Astrocyte of the hippocampus (primary cell): ENCODE measurements around the gene SLC16A8.
"Not testable (repeated sequence)": the region's sequence is repeated elsewhere in the genome, so short reads cannot be mapped to it uniquely, and the experiment has no call there.

Experiments used
- DNase-seq: peaks from one replicate; pipeline ENCODE4 v3.0.0; 2011; ENCODE audit warnings: low read depth, low spot score

The SLC16A8 gene

DNA sequence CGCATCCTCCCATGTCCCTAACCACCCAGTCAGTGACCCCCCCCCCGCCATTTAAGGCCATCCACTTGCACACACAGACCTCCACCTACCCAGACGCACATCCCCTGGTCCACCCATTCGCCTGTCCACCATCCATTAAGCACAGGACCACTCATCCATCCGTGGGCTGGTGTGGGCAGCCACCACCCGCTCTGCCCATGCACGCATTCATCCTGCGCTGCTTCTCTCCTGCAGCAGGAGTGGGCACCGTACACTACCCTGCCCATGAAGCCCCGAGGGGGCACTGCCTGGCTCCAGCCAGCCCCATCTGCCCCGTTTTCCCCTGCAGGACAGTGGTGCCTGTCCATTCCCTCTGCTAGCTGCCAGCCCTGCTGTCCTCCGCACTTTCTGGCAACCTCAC, 3.9 kb upstream of the SLC16A8 start:
- DNase-seq, result no peak

DNA sequence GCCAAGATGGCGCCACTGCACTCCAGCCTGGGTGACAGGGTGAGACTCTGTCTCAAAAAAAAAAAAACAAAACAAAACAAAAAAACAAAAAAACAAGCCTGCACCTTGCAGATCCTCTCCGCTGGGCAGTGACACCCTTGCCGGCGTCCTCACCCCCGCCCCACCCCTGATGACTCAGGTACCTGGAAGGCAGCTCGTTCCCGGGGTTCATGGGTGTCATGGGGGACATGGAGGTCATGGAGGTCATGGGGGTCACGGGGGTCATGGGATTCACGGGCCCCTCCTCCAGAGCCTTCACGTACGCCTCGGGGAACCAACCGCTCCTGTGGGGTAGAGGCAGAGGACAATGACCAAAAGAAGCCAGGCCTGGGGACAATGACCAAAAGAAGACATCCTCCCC, 3.0 kb upstream of the SLC16A8 start:
- no peak for DNase-seq

DNA sequence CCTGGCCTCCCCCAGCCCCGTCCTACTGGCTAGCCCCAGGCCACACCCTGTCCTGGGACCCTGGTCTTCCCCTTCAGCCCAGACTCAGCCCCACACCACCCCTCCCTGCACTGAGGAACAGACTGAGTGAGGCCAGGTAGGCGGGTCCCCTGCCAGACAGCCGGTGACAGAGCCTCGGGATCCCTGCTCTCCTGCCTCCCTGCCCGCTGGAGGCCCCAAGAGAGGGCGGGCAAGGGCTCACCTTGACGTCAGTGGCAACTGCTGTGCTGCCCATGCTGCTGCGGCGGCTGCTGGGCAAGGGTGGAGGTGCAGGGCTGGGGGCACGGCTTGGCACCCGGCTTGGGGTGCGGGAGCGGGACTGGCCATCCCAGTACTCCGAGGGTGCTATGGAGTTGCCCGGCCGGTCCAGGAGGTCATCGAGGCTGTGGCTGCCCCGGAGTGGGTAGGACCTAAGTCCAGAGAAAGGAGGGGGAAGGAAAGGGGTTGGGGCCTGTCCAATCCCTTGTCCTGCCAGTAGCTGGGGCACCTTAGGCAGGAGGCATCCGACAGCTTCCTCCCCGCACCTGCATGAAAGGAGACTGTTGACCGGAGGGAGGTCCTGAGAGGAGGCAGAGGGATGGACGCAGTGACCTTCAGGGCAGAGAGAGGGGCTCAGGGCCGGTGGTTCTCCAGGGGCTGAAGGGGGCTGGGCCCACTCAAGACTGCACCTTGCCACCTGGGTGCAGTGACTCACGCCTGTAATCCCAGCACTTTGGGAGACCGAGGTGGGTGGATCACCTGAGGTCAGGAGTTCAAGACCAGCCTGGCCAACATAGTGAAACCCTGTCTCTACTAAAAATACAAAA, 2.2 kb upstream of the SLC16A8 start:
- no peak for DNase-seq

DNA sequence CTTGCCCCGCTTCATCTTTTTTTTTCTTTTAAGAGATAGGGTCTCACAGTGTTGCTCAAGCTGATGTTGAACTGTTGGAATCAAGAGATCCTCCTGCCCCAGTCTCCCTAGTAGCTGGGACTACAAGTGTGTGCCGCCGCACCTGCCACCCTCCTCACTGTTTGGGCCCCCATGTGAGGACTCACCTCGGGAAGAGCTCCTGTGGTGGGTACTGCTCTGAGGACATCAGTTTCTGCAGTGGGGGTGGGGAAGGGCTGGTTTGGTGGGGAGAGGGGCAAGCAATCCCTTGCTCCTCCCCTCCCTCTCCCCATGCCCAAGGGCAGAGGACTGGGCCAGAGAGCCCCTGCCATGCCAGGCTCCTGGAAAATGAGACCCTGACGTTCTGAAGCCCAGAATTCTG, 1.5 kb upstream of the SLC16A8 start:
- no peak for DNase-seq

DNA sequence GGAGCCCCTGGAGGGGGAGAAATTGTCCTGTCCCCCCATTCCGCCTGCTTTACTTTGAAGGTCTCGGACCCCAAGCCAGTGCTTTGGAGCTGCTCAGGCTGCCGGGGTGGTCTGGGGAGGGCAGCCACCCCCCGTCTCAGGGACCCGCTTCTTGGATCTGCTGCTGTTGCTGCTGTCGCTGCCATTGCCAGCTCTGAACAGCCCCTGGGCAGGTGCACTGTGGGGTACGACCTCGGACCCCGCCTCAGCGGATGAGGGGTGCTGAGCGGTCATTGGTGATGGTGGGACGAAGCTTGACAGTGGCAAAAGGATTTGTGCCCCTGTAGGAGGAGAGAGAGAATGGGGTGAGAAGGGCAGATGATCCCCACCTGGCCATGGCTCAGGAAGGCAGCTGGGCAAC, 1.1 kb upstream of the SLC16A8 start:
- no peak for DNase-seq

DNA sequence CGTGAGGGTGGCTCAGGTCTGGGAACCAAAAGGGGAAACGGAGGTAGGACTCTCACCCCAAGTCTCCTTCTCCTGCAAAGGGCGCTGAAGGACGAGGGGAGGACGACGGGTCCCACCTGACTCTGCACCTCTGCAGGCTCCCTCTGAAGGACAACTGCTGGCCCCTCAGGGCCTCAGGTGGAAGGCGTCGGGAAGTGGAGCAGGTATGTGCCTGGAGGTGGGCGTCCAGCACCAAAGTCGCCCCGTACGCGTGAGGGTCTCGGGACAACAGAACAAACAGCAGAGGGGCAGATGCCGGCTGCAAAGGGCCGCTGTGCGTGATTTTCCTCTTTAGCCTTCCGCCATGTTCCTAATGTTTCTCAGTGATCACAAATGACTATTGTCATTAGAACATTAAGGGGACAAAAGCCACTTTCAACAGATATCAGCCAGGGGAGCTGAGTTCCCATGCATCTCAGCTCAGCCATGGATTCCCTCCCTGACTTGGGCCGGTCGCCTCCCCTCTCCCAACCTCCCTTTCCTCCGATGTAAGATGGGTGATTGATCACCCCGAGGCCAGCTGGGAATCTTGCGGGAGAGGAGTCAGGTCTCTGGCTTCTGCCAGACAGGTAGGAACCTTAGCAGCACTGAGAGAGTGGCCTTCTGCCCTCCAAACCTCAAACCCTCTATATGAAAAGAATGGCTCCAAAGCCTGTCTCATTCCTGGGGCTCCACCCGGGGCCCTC, 836 bp downstream of the SLC16A8 start:
- no peak for DNase-seq

DNA sequence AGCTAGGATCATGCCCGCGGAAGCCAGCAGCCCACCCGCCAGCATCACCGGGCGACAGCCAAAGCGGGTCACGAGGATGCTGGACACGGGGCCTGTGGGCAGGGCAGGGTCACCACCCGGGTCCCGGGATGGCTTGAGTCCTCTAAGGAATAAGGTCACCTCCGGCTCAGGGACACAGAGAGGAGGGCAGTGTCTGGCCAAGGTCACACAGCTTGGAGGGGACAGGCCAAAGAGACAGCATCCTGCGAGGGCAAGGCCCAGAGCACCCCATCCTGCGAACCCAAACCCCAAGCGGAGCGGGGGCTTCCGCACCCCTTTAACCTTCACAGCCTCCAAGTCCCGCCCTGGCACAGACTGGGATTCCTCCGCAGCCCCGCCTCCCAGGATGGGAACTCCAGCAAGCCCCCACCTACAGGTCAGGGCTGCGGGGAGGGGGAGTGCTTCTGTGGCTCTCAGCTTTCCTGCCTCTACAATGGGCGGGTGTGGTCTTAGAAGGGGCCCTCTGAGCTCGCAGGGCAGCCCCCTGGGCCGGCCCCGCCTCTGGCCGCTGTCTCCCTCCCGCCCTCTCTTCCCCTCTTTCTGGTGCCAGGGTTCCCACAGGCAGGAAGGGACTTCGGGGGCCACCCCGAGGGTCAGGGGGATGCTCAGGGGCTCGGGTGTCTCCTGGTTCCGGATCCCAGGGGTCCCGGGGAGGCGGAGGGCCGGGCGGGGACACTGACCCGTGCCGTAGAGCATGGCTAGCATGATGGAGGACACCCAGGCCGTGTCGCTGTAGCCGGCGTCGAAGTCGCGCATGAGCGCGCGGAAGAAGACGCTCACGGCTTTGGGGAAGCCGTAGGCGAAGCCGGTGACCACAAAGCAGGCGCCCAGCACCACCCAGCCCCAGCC, 1.8 kb downstream of the SLC16A8 start:
- no peak for DNase-seq

DNA sequence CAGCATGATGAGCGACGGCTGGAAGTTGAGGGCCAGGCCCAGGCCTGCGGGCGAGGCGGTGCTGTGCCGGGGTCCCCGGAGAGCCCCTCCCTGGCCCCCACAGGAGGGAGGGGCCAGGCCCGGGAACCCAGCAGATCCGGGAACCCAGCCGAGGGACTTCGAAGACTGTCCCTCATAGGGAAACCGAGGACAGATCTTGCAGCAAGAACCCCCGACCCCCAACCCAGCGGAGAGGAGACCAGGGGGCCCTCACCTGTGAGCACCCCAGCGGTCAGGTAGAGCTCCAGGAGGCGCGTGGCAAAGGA, 2.4 kb downstream of the SLC16A8 start:
- no peak for DNase-seq

DNA sequence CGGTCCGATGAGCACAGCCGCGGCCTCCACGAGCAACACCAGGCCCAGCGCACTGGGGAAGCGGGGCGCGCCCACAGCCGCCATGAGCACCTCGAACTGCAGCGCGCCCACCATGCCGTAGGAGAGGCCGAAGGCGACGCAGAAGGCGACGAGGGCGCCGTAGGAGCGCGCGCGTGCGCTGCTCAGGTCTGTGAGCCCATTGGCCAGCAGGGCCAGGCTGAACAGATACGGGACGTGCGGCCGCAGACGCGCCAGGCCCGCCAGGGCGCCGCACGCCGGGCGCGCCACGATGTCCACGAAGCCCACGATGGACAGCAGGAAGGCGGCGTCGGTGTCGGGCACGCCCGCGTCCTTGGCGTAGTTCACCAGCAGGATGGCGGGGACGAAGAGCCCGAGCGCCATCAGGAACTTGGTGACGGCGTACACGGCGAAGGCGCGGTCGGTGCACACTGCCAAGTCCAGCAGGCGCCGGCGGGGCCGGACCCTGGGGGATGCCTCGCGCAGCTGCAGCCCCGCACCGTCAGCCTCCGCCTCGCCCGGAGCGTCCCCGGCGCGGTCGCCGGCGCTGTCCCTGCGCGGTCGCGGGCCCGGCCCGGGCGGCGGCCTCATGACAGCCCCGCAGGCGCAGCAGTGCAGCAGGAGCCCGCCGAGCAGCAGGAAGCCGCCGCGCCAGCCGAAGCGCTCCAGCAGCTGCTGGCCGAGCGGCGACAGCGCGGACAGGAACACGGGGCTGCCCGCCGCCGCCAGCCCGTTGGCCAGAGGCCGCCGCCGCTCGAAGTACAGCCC, 2.9 kb downstream of the SLC16A8 start:
- DNase-seq, result peak; percentile 64

DNA sequence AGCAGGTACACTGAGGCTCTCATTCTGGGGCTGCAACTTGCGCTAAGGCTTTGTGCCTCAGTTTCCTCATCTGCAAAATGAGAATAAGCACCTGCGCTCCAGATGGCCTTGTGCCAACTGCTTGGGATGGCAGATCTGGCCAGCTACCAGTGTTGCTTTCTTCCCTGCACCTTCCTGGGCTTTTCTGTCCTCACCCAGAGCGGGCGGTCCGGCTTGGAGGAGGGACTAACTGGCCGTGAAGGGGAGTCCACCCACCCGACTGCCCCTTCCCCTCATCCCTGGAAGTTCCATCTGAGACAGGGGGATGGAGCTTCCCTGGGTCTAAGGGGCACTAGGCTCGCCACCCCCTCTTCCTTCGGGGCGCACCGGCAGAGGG, 3.5 kb downstream of the SLC16A8 start:
- no peak for DNase-seq

DNA sequence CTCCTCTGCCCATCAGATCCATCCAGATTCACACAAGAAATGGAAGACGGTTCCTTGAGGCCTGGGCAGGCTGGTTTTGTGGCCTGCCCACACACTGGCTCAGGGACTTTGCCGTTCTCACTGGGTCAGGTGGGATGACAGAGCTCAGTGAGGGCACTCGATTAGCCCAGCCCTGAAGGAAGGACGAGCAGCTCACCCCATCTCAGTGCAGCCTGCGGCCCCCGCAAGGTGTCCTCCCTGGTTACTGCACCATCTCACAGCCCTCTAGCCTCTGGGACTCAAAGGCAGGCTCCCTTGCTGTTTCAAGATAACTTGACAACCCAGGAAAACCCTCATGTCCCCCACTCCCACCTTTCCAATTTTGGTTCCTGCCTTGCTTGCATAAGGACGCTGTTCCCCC, 4.2 kb downstream of the SLC16A8 start:
- no peak for DNase-seq

DNA sequence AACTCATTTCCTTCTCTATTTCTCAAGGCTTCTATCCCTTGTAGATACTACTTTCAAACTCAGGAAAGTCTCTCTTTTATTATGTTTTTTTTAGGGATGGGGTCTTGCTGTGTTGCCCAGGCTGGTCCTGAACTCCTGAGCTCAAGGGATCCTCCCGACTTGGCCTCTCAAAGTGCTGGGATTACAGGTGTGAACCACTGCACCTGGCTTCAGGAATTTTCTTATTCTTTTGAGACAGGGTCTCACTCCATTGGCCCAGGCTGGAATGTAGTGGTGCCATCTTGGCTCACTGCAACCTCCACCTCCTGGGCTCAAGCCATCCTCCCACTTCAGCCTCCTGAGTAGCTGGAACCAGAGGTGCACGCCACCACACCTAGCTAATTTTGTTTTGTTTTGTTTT, 4.8 kb downstream of the SLC16A8 start:
- DNase-seq, result not testable (repeated sequence)

DNA sequence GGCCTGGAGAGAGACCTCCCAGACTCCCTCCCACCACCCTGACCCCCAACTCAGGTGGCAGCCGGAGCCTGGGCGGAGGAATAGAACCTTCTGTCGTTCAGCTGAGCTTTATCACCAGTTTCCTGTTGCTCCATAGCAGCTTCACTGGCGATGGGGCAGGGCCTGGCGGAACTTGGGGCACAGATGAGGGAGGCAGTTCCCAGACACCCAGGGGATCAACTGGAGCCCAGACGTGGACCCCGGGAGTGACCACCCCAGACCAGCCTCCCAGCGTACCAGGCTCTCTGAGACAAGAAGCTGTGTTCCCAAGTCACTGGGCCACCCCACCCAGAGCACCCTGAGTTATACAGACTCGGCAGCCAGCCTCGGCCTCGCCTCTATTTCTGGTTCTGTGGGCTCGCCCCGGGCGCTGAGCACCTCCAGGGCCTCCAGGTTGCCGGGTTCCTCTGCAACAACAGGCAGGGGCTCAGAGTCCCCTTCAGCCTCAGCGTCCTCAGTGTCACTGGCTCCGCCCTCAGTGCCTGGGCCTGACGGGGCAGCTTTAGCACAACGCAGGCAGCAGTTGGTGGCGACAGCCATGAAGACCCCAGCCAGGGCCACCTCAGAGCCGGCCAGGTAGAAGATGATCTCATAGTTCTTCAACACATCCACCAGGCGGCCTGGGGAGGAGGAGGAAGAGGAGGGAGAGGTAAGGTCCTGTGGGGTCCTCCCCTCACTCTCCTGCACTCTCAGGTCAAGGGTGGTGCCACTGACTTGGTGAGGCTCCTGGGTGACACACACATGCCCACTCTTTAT, 5.7 kb downstream of the SLC16A8 start:
- DNase-seq, result no peak

DNA sequence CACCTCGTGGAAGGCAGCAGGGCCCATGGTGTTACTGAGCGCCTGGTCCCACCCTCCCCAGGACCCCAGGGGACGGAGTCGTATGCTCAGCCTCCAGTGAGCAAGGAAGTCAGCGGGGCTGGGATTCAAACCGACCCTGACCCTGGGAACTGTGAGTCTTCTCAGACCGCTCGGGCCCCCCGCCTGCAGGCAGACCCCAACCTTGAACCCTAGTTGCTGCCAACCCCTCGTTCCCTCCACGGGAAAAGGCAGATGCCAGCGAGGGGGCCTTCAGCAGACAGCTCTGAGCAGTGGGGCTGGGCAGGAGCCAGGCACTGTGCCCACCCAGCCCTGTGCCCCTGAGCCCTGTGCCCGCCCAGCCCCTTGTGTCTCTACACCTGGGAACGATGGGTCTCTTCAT, 6.4 kb downstream of the SLC16A8 start:
- DNase-seq, result no peak

DNA sequence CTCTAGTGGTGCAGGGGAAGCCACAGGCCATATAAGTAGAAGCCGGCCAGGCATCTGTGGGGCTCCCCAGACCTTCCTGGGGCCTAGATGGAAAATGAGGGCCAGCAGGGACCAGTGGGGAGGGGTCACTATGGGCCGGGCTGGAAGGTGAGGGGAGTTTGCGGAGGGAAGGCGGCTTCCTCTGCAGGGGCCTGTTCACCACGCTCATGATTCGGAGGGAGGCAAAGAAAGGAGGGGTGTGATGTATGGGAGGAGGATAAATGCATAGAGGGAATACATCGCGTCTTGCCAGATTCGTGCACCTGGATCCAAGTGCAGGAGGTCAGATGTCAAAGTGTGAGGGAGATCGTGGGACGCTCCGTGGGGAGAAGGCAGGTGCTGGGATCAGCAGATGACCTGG, 6.9 kb downstream of the SLC16A8 start:
- DNase-seq, result no peak

DNA sequence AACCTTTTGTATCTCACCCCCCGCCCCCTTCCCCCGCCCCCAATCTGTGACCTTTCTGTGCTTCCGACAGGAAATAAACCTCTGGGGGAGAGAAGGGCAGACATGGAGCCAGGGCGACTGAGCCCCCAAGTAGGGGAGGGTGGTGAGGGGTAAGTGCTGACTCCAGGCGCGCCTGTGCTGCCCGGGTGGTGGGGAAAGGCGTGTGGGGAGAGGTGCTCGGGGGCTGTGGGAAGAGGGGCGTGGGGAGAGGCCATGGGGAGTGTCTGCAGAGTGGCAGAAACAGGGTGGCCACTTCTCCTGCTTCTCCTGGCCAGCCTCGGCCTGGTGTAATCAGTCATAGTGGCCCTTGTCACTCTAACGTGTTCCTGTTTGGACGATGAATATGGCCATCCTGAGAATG, 8.0 kb downstream of the SLC16A8 start:
- DNase-seq, result no peak

DNA sequence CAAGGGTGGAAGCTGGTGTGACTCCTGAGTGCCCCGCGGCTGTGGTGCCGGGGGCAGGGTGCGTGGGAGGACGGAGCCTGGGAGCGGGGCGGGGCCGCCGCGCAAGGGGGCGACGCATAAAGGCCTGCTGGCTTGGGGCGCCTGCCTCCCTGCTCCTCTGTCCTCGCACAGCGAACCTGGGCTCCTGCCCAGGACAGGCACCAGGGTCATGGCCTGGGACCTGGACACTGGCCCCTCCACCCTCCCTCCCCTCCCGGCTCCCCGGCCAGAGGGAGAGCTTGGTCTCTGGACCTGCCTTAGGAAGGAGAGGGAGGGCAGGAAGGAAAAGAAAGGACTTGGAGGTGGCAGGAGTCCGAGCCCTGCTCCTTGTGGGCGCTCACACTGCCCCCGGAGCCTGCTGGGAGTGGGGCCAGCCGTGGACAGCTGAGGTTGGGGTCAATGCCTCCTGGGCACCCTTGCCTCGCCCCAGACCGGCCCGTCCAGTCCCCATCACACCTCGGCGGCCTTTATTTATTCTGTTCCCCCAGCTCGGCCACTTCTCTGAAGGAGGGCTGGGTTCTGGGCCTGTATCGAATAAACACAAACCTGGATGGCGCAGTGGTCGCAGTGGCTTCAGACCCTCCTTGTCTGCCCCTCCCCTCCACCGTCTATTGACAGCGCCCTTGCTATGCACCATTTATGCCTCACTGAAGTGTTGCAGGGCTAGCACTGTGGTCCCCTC, 8.7 kb downstream of the SLC16A8 start:
- no peak for DNase-seq

DNA sequence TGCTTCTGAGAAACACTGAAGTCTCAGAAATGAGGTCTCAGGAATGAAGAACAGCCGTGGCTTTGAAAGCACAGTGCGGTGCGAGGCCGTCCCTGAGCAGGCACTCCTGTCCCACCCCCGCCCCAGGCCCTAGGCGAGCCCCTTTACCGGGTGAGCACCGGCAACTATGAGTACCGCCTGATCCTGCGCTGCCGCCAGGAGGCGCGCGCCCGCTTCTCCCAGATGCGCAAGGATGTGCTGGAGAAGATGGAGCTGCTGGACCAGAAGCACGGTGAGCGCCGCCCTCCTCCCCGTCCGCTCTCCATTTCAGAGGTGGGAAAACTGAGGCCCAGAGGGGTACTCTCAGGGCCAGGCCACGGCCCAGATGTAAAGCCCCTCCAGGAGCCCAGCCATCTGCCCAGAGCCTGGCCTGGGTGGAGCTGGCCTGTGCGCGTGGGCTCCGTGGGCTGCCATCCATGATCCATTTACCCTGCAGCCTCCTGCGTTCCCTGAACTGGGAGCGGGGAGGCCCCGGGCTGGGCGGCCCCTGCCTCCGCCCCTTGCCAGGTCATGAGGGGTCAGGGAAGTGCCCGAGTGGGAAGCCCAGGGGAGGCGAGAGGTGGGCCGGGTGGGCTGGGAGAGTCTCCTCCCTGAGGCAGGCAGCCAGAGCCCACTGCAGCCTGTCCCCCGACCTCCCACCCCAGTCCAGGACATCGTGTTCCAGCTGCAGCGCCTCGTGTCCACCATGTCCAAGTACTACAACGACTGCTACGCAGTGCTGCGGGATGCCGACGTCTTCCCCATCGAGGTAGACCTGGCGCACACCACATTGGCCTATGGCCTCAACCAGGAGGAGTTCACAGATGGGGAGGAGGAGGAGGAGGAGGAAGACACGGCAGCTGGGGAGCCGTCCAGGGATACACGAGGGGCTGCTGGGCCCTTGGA, 9.5 kb downstream of the SLC16A8 start:
- DNase-seq, result peak; percentile 71
